ENCODE data around the gene ZNF385C.

Gene ZNF385C

GRCh38 chr17:42124256-42124655 lies 26.0 kb upstream of the ZNF385C start:
- DNase-seq: no peak

DNA sequence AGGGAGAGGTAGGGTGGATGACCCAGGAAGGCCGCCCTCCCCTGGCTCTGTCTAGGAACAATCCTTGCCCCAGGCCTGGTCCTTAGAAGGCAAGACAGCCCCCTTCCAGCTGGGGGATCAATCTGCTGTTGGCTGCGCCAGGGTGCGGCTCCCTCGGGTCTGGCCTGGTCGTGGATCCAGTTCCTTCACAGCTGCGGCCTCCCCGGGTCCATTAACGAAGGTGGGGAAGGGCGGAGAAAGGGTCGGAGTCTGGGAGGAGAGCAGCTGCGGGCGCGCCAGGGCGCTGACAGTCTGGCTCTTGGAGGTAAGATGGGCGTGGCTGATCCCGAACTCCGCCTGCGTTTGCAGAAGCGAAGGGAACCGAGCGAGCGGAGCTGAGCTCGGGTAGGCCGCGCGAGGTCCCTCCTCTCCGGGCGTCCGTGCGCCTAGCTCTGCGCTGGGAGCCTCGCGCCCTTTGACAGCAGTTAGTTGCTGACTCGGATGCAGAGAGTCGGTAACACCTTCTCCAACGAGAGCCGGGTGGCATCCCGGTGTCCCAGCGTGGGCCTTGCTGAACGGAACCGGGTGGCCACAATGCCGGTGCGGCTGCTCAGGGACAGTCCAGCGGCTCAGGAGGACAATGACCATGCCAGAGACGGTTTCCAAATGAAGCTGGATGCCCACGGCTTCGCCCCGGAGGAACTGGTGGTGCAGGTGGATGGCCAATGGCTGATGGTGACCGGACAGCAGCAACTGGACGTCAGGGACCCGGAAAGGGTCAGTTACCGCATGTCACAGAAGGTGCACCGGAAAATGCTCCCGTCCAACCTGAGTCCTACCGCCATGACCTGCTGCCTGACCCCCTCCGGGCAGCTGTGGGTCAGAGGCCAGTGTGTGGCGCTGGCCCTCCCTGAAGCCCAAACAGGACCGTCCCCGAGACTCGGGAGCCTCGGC lies 24.4 kb upstream of the ZNF385C start, which contains the start of gene HSPB9:
Gene HSPB9 (plus strand): TSS at position 434 of the 933 bp plus-strand sequence. CDS start 47 bp downstream, at position 481.
- peak; percentile 73 for DNase-seq

GRCh38 chr17:42120770-42121769 lies 22.8 kb upstream of the ZNF385C start, which contains the start of gene KAT2A:
Gene KAT2A (minus strand): TSS chr17:42121367. CDS start chr17:42121304, 63 bp downstream.
- DNase-seq: peak; percentile 92

DNA sequence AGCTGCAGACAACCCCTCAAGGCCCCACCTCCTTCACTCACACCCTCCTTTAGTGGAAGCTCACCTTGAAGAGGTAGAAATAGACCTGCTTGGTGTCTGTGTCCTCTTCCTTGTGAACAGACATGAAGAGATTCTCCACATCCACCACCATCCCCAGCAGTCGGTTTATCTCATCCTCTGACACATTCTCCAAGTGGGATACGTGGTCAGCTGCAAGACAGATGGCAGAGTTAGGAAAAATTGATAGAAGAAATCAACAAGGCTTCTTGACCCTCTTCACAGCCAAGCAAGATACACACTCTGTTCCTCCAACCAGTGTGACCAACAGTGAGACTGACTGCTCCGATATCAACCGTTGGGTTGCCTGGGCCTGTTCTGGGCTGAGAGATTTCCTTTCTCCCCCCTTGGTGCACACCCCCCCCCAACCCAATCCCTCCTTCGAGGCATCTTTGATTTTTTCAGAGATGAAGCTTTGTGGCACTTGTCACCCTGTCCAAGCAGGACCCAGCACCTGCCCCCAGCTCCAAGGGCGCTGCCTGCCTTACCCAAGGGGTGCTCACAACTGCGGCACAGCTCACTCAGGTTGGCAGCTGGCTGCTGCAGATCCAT lies 22.0 kb upstream of the ZNF385C start:
- DNase-seq: no peak

DNA sequence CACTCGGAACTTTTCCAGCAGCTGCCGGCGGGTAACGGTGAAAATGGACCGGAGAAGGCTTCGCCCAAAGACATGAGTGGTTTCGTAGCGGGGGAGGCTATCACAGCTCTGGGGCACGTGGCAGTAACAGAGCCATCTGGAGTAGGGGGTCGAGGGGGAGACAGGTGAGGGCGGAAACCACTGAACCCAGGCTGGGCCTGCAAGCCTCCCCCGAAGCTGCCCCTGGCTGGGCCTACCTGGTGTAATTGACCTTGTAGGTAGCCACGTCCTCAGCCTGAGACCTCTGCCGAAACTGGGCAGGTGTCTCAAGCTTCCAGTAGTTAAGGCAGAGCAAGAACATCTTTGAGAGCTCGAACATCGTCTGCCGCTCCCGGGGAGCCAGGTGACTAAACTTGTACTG lies 21.0 kb upstream of the ZNF385C start:
- DNase-seq: no peak

DNA sequence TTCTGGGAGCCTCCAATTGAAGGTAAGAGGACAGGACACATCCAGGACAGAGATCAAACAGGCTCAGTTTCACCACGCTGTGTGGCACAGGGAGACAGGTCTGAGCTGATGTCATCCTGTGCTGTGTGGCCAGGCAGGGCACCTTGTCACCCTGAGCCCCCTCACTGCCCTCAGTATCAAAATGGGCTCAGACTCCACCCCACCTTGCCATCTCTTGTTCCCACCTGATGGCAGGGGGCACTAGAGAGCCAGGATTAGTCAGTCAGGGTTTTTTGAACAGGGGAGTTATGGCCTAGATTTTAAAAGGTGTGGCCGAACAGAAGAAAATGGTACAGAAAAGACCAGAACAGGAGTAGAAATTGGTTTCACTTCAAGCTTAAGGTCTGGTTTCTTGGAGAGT lies 20.3 kb upstream of the ZNF385C start:
- no peak for DNase-seq

DNA sequence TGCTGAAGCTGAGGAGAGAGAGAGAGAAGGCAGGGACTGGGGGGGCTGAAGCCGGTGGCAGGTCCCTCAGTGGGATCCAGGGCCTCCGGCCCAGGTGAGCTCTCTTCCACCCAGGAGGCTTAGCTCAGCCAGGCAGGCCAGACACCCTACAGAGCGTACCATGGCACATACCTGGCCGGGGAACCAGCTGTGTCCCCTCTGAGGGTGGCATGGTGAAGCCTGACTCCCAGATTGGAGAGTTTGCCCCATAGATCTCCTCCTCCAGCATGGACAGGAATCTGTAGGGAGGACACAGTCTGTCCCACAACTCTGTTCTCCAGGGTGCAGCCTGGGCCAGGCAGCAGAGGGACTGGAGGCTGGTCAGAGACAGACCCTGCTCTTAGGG lies 19.8 kb upstream of the ZNF385C start:
- no peak for DNase-seq

DNA sequence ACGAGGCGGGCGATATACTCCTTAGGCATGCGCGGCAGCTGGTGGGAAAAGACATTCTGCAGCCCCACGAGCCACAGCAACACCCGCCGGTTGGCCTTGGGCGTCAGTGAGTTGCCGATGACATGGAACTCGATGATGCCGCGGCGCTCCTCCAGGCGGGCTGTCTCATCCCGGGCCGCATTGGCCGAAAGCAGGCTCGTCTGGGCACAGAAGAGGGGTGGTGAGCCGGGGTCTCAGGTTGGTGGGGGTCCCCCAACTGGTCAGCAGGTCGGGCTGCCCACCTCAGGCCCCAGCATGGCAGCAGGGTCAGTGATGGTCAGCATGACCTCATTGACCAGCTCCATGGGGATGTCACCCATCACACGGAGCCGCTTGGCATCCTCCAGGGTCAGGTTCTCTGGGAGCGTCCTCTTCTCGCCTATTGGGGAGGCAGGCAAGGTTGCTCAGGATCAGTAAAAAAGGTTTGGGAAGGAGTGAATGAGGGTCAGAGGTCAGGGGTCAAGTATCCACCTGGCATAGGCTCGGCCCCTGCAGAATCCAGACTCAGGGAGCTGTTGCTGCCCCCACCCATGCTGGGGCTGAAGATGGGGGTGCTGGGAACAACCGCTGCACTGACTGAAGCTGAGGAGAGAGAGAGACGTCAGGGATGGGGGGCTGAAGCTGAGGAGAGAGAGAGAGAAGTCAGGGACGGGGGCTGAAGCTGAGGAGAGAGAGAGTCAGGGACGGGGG lies 19.3 kb upstream of the ZNF385C start:
- DNase-seq: no peak

- DNase-seq: peak; percentile 88
Measured at GRCh38 chr17:42116705-42117396, 18.6 kb upstream of the ZNF385C start.

- no peak for DNase-seq
Measured at GRCh38 chr17:42114118-42114517, 15.8 kb upstream of the ZNF385C start.

DNA sequence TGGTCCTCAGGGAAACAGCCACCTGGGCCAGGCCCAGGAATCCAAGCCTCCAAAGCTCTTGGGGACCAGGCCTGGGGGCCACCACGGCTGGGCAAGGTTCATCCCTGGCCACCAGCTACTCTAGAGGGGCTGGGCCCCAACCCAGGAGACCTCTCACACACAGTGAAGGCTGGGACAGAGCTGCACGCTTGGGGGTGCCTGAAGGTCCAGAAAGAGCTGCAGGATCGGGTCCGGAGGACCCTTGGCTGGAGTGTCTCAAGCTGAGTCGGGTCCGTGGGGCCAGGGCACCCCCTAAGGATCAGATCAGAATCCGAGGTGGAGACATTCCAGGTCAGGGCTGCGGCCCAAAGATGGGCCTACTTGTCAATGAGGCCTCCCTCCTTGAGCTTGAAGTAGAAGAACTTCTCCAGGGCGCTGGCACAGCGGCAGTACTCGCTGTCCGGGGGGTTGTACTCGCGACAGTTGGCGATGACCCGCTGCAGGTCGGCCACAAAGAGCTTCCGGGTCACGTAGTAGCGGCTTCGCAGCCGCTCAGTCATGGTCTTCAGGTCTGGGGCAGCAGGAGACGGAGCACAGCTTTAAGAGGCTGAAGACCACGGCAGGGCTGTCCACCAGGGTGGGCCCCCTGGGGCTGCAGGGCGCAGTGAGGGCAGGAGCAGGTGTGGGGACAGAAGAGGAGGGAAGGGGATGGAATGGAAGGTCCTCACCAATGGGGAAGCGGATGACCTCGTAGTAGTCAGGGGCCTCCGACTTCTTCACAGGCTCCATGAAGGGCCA lies 15.2 kb upstream of the ZNF385C start:
- DNase-seq: no peak

DNA sequence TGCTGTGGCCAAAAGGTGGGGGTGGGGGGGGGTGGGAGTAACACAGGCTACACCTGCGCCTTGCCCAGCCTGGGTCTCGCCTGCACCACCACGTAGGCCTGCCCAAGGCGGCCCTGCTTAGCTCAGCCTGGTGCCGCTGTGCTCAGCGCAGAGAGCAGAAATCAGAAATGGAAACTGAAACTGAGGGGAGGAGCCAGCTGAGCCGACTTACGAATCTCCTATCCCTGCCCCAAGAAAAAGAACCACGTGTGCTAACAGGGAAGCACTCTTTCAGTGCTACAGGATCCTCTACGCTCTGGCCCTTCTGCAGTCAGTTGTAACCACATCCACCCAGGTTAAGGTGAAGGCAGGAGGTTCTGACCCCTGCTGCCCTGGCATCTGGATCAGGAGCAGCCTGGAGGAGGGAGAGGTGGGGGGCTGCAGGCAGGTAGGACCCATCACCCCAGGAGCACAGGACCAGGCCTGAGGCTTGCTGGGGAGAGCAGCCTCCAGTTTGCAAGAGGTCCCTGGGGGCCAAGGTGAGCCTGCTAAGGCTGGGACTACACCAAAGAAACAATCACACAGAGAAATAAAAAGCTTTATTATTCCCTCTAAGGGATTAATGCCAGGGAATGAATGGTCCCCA lies 14.4 kb upstream of the ZNF385C start, which contains the start of gene DHX58:
Gene DHX58 (minus strand): TSS at position 163 of the 625 bp plus-strand sequence. CDS start 822 bp downstream, outside the sequence.
- DNase-seq: peak; percentile 85

- no peak for DNase-seq
Measured at GRCh38 chr17:42111871-42112551, 13.7 kb upstream of the ZNF385C start.

DNA sequence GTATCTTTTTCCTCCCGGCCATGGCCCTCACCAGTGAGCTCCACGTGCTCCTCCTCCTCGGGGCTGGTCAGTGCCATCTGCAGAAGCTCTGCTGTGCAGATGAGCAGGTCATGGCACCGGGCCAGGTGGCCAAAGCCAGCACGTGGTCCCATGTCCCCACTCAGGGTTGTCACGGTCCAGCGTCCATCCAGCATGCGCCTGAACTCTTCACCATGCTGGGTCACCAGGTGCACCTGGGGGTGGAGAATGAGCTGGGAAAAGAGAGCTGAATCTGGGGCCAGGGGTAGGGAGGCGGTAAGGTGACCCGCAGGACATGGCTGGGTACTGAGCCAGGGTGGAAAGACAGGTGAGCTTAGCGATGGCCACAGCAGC lies 13.0 kb upstream of the ZNF385C start:
- DNase-seq: no peak

DNA sequence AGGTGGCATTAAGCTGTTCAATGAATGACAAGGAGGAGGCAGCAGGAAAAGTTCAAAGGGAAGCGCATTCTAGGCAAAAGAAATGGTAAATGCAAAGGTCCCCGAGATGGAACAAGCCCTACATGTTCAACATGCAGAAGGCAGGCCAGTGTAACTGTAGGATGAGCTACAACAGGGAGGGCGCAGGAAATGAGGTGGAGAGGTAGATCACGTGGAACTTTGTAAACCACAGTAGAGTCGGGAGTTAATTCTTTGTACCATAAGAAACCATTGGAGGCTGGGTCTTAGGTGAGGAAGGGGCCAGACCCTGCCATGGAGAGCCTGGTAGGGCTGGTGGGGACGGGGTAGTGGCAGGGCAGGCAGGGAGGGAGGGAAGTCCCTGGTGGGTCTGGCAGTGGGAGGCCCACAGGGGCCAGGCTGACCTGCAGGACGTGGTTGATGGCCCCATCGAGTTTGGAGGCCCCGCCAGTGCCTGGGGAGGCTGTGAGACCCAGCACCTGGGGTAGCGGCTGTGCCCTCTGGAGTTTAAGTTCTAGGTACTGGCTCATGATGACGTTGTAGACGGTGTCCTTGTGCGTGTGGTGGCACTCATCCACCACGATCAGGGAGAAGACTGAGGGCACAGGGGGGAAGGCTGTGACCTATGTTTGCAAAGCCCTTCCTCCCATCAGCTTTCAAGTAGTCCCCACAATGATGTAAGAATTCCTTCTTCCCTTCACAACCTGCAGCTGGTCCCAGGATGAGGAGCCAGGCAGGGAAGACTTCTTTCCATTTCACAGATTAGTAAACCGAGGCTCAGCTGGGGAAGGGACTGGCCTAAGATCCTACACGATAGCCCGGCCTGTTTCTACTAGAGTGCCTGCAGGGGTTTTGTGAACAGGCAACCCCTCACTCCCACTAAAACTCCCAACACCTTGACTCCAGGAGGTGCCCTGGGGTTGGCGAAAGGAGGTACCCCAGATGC lies 12.3 kb upstream of the ZNF385C start:
- DNase-seq: no peak

GRCh38 chr17:42109086-42109485 lies 10.8 kb upstream of the ZNF385C start:
- DNase-seq: no peak

DNA sequence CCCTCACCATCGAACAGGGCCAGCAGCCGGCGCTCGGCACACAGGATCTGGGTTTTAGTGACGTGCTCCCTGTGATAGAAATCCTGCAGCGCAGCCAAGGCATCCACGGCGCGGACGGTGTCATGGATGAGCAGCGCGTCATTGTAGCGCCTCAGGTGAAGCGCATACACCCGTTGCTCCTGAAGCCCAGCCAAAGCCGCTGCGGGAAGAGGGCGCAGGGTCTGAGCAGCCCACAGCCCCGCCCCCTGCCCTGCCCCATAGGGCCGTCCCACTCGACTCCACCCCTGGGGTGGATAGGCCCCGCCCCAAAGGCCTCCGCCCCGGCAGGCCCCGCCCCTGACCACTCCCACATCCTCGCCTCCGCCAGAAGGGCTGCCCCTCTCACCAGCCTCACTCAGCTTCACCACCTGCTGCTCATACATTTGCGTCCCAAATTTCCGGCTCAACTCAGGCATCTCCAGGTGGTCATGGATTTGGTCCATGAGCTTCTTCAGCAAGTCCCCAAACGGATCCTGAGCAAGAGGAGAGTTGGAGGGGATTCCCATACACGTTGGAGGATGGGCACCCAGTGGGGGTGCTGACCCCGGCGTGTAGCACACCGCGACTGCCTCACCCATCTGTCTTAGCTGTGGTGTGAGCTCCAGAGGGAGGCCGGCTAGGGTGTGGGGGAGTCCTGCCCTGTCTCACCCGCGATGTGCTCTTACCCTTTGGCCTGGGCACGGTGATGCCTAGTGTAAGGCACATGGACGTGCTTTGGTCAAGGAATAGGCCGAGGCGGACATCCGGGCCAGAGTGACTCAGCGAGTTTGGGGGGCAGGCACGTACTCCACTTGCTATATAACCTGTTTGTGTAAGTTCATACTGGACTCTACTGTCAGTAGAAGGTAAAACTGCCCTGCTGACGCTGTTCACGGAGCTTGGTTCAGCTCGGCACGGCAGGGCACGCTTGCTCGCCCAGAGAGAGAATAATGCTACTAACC lies 9.6 kb upstream of the ZNF385C start:
- DNase-seq: peak; percentile 78
